Cardiac septum (tissue), 1 donor: ENCODE results near the gene VSX2. TPM values are rescaled to one million over a fixed set of nuclear protein-coding genes. Genes with fewer than 3 reads are reported as not detected.

Source experiments
- DNase-seq: peaks from one replicate; pipeline ENCODE4 v3.0.0-alpha.2; 2020; ENCODE audit warnings: low spot score
- intact Hi-C: fragments of 100-400 bp; cut with DNase I; formaldehyde crosslinking; loops from one replicate; pipeline ENCODE4 v1.14.0; 2022
- total RNA-seq: library from RNA; stranded (reverse); fragmentation: NEBNext Ultra II Directional; extraction: Animal tissue kit (Norgen Biotek cat#: 25700); gene quantifications from one replicate; pipeline ENCODE4 v1.2.1, GENCODE V29; 2021
- donor health status: DM: no; HTN: no; CAD: no.

Gene VSX2
- total RNA-seq, 1 donor from 2014 or later = not detected

DNA sequence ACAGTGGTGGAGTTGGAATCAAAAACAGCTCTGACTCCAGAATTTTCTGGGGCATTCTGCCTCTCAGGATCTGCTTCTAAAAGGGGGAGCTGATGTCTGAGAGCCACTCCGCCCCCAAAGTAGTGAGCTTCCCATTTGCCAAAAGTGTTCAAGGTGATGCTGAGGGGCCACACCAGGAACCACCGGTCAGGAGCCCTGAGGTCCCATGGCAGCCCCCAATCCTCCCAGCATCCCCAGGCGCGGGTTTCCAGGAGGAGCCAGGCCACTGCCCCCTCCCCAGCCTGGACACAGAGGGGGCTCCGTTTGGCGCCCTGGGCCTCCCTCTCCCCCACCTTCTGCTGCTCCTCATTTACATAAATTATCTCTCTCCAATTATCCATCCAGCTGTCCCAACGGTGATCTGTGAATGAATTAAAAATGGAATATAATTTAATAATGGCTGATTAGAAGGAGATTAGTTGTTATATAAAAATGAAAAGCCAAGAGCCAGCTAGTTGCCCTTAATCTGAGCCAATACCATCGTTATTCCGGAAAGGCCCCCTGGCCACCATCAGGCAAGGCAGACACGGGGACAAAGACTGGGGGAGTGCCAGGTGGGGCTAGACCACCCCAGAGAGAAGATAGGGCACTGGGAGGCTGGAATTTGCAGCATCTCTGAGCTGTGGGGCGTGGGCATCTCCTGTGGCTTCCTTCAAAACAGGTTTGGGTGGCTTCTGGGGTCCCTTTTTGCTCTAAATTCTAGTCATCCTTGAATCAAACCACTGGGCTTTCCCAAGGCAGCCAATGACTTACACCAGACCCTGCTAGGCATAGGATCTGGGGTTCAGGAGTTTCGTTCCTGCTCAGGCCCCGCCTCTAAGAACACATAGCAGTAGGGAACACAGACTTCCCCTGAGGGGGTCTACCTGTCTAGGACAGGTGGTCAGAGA is 19.7 kb upstream of the VSX2 start:
- no peak for DNase-seq
- intact Hi-C loops = loop anchor here (2.0 kb wide), 1 partner anchor 31 kb away; no protein-coding TSS in a partner anchor

DNA sequence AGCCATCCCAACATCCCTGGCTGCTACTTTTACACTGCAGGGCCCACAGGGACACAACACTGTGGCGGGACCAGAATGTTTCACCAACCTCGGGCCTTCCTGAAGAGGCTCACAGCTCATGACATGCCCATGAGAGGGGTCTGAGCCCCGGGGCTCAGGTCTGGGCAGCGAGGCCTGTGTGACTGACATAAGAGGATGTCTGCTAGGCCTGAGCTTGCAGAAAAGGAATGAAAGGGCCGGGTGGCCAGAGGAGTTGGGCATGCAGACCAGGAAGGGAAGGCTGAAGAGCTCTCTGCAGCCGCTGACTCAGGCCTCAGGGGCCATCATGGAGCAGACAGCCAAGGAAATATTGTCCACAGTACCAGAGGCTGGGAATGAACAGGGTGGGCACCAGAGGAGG is 18.3 kb upstream of the VSX2 start:
- no peak for DNase-seq
- intact Hi-C loops = no loop called here

GRCh38 chr14:74221741-74222140 is 17.5 kb upstream of the VSX2 start:
- intact Hi-C loops = no loop called here
- no peak for DNase-seq

GRCh38 chr14:74223016-74223415 is 16.2 kb upstream of the VSX2 start:
- intact Hi-C loops = no loop called here
- no peak for DNase-seq

DNA sequence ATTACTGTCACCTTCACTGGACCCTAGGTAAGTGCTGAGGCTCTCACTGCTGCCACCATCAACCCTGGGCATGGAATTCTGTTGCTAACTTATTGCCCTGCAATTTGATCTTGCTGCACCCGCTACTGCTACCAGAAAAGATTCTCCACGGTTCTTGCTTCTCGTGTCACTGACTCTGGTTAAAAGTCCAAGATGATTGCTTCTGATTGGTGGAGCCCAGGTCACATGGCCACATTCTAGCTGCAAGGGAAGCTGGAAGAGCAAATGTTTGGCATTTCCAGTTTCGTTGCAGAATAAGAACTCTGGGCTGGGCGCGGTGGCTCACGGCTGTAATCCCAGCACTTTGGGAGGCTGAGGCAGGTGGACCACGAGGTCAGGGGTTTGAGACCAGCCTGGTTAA is 7.5 kb upstream of the VSX2 start:
- no peak for DNase-seq

GRCh38 chr14:74235017-74235416 is 4.2 kb upstream of the VSX2 start:
- intact Hi-C loops = no loop called here
- DNase-seq = no peak

More for the DNA sequence above, 7.5 kb upstream of the VSX2 start:
- intact Hi-C loops = no loop called here

- intact Hi-C loops = no loop called here
Measured at GRCh38 chr14:74237441-74237840, 1.8 kb upstream of the VSX2 start.

GRCh38 chr14:74239848-74240793 is 872 bp downstream of the VSX2 start:
- intact Hi-C loops = no loop called here
- DNase-seq = no peak

More at GRCh38 chr14:74237441-74237840, 1.8 kb upstream of the VSX2 start:
- DNase-seq = no peak

DNA sequence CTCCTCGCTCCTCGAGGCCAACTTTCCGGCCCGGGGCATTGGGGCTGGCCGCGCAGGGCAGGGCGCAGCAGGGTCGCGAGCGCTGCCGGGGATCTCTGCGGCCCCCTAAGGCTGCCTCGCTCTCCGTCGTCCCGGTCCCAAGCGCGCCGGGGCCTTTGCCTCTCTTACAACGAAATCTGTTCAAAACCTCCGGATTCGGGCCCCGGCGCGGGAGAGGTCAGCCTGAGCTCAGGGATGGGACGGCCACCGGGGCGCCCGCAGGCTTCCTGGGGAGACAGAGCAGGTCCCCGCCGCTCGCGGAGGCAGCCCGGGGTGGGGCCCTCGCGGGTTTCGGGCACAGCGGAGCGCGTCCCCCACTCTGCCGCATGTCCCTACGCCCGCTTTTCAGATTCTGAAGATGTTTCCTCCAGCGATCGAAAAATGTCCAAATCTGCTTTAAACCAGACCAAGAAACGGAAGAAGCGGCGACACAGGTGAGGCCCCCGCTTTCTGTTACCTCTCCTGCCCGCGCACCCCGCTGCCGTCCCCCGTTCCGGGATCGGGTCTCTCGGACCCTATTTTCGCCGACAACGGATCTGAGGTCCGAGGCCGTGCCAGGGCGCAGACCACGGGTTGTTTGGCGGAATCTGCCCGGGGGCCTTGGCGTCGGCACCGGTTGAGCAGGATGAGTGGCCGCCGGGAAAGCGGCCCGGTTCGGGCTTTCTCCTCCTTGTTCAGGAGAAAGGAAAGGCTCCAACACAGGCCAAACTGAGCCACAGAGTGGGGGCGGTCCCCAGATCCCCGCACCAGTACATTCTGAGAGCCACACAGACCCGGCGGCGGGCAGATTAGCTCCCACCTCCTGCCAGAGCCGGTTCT is 1.8 kb downstream of the VSX2 start:
- intact Hi-C loops = no loop called here
- no peak for DNase-seq

DNA sequence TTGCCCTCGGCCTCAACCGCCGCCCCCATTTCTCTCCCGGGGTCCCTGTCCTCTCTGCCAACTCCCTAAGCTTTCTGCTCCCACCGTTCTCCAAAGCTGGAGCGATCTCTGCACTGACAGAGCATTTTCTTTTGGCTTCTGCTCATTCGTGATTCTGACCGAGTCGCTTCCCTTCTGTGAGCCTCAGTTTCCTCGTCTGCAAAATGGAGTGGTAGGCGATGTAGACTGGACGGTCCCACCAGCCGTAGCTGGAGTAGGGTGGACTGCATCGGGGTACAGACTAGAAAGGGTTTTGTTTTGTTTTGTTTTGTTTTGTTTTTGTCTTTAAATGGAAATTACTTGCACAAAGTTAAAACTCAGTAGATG is 2.4 kb downstream of the VSX2 start:
- no peak for DNase-seq
- intact Hi-C loops = no loop called here

- DNase-seq = no peak
- intact Hi-C loops = no loop called here
Measured at GRCh38 chr14:74242021-74242779, 3.0 kb downstream of the VSX2 start.

- intact Hi-C loops = no loop called here
Measured at GRCh38 chr14:74242780-74243042, 3.5 kb downstream of the VSX2 start.

DNA sequence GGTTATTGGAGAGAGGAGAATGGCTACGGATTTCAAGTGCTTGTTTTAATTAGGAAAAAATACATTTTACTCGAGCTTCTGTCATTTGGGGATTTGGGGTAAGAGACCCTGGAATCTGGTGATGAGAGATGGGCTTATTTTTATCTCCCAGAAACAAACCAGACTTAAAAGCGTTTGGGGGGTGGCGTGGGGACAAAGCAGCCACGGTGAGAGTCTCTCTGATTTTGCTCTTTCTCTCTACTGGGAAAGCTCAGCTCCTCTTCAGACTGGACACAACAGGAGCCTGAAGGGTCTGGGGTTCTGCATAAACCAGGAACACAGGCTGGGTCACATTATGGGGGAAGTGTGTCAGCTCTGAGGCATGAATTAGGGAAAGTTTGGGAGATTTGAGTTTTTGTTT is 3.8 kb downstream of the VSX2 start:
- intact Hi-C loops = no loop called here
- no peak for DNase-seq

More at GRCh38 chr14:74242780-74243042, 3.5 kb downstream of the VSX2 start:
- no peak for DNase-seq

DNA sequence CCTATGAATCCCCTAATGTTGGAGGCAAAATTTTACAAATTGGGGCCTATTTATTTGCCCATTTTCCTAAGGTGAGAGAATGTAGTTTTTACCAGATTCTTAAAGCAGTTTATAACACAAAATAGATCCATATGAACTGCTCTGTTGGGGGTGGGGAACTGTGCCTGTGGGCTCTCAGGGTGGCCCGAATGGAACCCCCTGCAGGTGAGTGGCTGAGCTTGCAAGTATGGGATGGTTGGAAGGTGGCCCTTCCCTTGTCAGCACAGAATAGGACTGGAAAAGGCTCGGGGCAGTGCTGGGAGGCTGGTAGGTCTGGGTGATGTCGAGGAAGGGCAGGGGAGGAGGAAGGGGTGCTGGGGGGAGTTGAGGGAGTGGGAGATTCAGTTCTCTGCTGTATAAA is 4.9 kb downstream of the VSX2 start:
- intact Hi-C loops = no loop called here
- DNase-seq = no peak

GRCh38 chr14:74245292-74245691 is 6.0 kb downstream of the VSX2 start:
- DNase-seq = no peak
- intact Hi-C loops = no loop called here

GRCh38 chr14:74246542-74246941 is 7.3 kb downstream of the VSX2 start:
- intact Hi-C loops = no loop called here
- no peak for DNase-seq

DNA sequence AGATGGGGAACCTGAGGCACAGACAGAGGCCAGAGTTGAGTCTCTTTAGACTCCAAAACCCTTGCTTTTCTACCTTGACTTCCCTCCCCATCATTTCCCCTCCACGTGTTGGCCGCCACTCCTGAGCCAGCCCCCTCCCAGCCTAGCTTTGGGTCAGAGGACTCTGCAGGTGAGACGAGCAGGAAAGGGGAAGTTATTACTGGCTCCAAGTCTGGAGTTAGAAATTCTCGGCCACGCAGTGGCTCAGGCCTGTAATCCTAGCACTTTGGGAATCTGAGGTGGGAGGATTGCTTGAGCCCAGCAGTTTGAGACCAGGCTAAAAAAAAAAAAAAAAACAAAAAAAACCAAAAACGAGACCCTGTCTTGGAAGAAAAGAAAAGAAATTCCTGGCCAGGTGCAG is 8.8 kb downstream of the VSX2 start:
- DNase-seq = no peak
- intact Hi-C loops = no loop called here

GRCh38 chr14:74249433-74250375 is 10.5 kb downstream of the VSX2 start:
- no peak for DNase-seq
- intact Hi-C loops = loop anchor here (2.0 kb wide), 1 partner anchor 31 kb away; no protein-coding TSS in a partner anchor
